Rectal smooth muscle tissue (tissue), 1 donor: ENCODE measurements around the gene SLC7A5.
A peak's percentile ranks its signal among the peaks of the same experiment; 100 is the strongest.

ENCODE experiments used
- H3K27ac ChIP-seq: one replicate; pipeline ENCODE4 v1.7.0; 2013; ENCODE audit warnings: low read depth, low read length, inconsistent platforms
- H3K27me3 ChIP-seq: one replicate; pipeline ENCODE4 v1.7.0; 2013; ENCODE audit warnings: low read length; ENCODE audit not compliant: control insufficient read depth, insufficient read depth
- H3K36me3 ChIP-seq: one replicate; pipeline ENCODE4 v1.7.0; 2013; ENCODE audit warnings: low read length; ENCODE audit not compliant: control insufficient read depth, insufficient read depth
- H3K4me1 ChIP-seq: one replicate; pipeline ENCODE4 v1.7.0; 2013; ENCODE audit warnings: low read length; ENCODE audit not compliant: control insufficient read depth, insufficient read depth
- H3K4me3 ChIP-seq: one replicate; pipeline ENCODE4 v1.7.0; 2013; ENCODE audit warnings: low read length
- H3K9ac ChIP-seq: one replicate; pipeline ENCODE4 v1.7.0; 2013; ENCODE audit warnings: low read length

The SLC7A5 gene

GRCh38 chr16:87809150-87809902, 60.0 kb downstream of the SLC7A5 start:
- no peaks in the 10 kb centered on the region for H3K27me3 ChIP-seq
- no peaks in the 10 kb centered on the region for H3K36me3 ChIP-seq
- H3K9ac ChIP-seq = no peak overlapping the region
- H3K4me3 ChIP-seq = no peak overlapping the region
- H3K27ac ChIP-seq = no peak overlapping the region
- peaks cover 12% of the 10 kb centered on the region for H3K4me1 ChIP-seq

GRCh38 chr16:87808108-87808507, 61.2 kb downstream of the SLC7A5 start:
- Histone ChIP-seq H3K36me3 (no peaks in the 10 kb centered on the region), H3K4me1 (peaks cover 12% of the 10 kb centered on the region), H3K9ac (no peak overlapping the region), H3K4me3 (no peak overlapping the region), H3K27me3 (no peaks in the 10 kb centered on the region), H3K27ac (no peak overlapping the region)

GRCh38 chr16:87806641-87807546, 62.4 kb downstream of the SLC7A5 start:
- Histone ChIP-seq H3K4me3 (peak overlapping the region; percentile 54), H3K36me3 (no peaks in the 10 kb centered on the region), H3K27ac (no peak overlapping the region), H3K4me1 (peaks cover 12% of the 10 kb centered on the region), H3K27me3 (no peaks in the 10 kb centered on the region), H3K9ac (no peak overlapping the region)

GRCh38 chr16:87806261-87806640, 63.1 kb downstream of the SLC7A5 start:
- Histone ChIP-seq H3K4me1 (peaks cover 12% of the 10 kb centered on the region), H3K36me3 (no peaks in the 10 kb centered on the region), H3K27me3 (no peaks in the 10 kb centered on the region), H3K4me3 (peak overlapping the region; percentile 54), H3K9ac (no peak overlapping the region), H3K27ac (no peak overlapping the region)

GRCh38 chr16:87803385-87803784, 65.9 kb downstream of the SLC7A5 start:
- Histone ChIP-seq H3K4me3 (no peak overlapping the region), H3K36me3 (no peaks in the 10 kb centered on the region), H3K4me1 (peaks cover 12% of the 10 kb centered on the region), H3K27me3 (no peaks in the 10 kb centered on the region), H3K27ac (no peak overlapping the region), H3K9ac (no peak overlapping the region)

- H3K9ac ChIP-seq = no peak overlapping the region
- H3K36me3 ChIP-seq = no peaks in the 10 kb centered on the region
- no peak overlapping the region for H3K4me3 ChIP-seq
- H3K27ac ChIP-seq = no peak overlapping the region
- H3K27me3 ChIP-seq = no peaks in the 10 kb centered on the region
- peaks cover 12% of the 10 kb centered on the region for H3K4me1 ChIP-seq
Measured at GRCh38 chr16:87802670-87803069, 66.6 kb downstream of the SLC7A5 start.

GRCh38 chr16:87801679-87802259, 67.5 kb downstream of the SLC7A5 start:
- no peak overlapping the region for H3K9ac ChIP-seq
- no peaks in the 10 kb centered on the region for H3K36me3 ChIP-seq
- peaks cover 5% of the 10 kb centered on the region for H3K4me1 ChIP-seq
- H3K27ac ChIP-seq = no peak overlapping the region
- no peak overlapping the region for H3K4me3 ChIP-seq
- H3K27me3 ChIP-seq = no peaks in the 10 kb centered on the region

GRCh38 chr16:87800497-87800896, 68.8 kb downstream of the SLC7A5 start:
- no peak overlapping the region for H3K4me3 ChIP-seq
- no peak overlapping the region for H3K27ac ChIP-seq
- no peaks in the 10 kb centered on the region for H3K36me3 ChIP-seq
- H3K9ac ChIP-seq = no peak overlapping the region
- no peaks in the 10 kb centered on the region for H3K27me3 ChIP-seq
- no peaks in the 10 kb centered on the region for H3K4me1 ChIP-seq

- Histone ChIP-seq H3K27me3 (no peaks in the 10 kb centered on the region), H3K27ac (no peak overlapping the region), H3K36me3 (no peaks in the 10 kb centered on the region), H3K4me3 (no peak overlapping the region), H3K9ac (no peak overlapping the region), H3K4me1 (peaks cover 5% of the 10 kb centered on the region)
Measured at GRCh38 chr16:87795336-87795735, 74.0 kb downstream of the SLC7A5 start.

- no peak overlapping the region for H3K4me3 ChIP-seq
- peaks cover 12% of the 10 kb centered on the region for H3K4me1 ChIP-seq
- no peak overlapping the region for H3K27ac ChIP-seq
- H3K36me3 ChIP-seq = no peaks in the 10 kb centered on the region
- H3K9ac ChIP-seq = no peak overlapping the region
- H3K27me3 ChIP-seq = no peaks in the 10 kb centered on the region
Measured at GRCh38 chr16:87794485-87795078, 74.7 kb downstream of the SLC7A5 start.

- H3K4me1 ChIP-seq = peaks cover 15% of the 10 kb centered on the region
- no peak overlapping the region for H3K9ac ChIP-seq
- no peaks in the 10 kb centered on the region for H3K27me3 ChIP-seq
- no peaks in the 10 kb centered on the region for H3K36me3 ChIP-seq
- no peak overlapping the region for H3K4me3 ChIP-seq
- no peak overlapping the region for H3K27ac ChIP-seq
Measured at GRCh38 chr16:87792205-87792565, 77.1 kb downstream of the SLC7A5 start.
